Progenitor cell of endocrine pancreas (in vitro differentiated cells): ENCODE measurements around the gene CDKN1A. TPM values are rescaled to one million over a fixed set of nuclear protein-coding genes. Genes with fewer than 3 reads are reported as not detected.
"Not testable (repeated sequence)": the region's sequence is repeated elsewhere in the genome, so short reads cannot be mapped to it uniquely, and the experiment has no call there.

Experiments
- DNase-seq: peaks from one replicate; pipeline ENCODE4 v3.0.0; 2021; ENCODE audit warnings: low spot score; ENCODE audit not compliant: unreplicated experiment
- H3K27ac Mint-ChIP-seq: 2 replicates; pipeline ENCODE4 v1.8.0; 2021; ENCODE audit warnings: mild to moderate bottlenecking, moderate library complexity, mixed read lengths
- H3K27me3 Mint-ChIP-seq: 2 replicates; pipeline ENCODE4 v1.8.0; 2021; ENCODE audit warnings: mixed read lengths
- H3K36me3 Mint-ChIP-seq: 2 replicates; pipeline ENCODE4 v1.8.0; 2022; ENCODE audit warnings: mixed read lengths; ENCODE audit not compliant: insufficient read depth
- H3K4me1 Mint-ChIP-seq: 2 replicates; pipeline ENCODE4 v1.8.0; 2021; ENCODE audit warnings: low read depth, mixed read lengths
- H3K4me3 Mint-ChIP-seq: 2 replicates; pipeline ENCODE4 v1.8.0; 2021; ENCODE audit warnings: low read depth, mild to moderate bottlenecking, moderate library complexity, mixed read lengths
- H3K9me3 Mint-ChIP-seq: 2 replicates; pipeline ENCODE4 v1.8.0; 2021; ENCODE audit warnings: low read depth, mixed read lengths
- total RNA-seq: library from RNA; stranded (reverse); gene quantifications from 2 replicates; pipeline ENCODE4 v1.2.1, GENCODE V29; 2021
- TF ChIP-seq, protein P1 (sequence below): fragments of 200-600 bp; sonication (generic); IDR thresholded peaks from one replicate; pipeline ENCODE4 v1.5.0; 2021; ENCODE audit warnings: antibody characterized with exemption, mild to moderate bottlenecking; ENCODE audit not compliant: unreplicated experiment

The CDKN1A gene
- total RNA-seq, 1 donor from 2014 or later: 12.4 TPM

DNA sequence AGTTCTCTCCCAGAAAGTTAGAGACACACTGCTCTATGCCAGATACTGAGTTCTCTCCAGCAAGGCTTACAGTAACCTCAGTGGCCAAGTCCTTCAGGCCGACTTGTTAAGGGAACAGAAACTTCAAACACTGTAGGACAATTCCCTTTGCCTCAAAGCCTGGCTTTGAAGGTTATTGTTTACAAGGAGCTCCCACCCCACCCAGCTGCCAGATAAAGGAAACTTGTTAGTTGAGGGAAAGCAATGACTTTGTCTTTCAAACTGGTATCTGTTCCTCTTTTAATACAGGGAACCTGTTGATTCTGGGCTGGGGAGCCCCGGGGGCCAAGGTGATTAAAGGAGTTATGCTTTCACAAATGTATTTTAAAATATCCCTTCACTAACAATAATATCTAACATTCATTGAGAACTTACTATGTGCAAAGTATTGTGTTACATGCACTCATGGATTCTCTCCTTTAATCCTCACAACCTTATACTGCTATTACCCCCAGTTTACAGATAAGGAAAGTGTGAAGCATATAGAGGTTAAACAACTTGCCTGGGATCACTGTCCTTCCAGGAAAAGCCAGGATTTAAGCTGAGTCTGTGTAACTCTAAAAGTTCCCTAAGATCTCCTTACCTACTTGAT is 27.6 kb upstream of the CDKN1A start:
- H3K36me3 Mint-ChIP-seq: no peaks in the 10 kb centered on the region
- TF ChIP-seq, protein P1, sequence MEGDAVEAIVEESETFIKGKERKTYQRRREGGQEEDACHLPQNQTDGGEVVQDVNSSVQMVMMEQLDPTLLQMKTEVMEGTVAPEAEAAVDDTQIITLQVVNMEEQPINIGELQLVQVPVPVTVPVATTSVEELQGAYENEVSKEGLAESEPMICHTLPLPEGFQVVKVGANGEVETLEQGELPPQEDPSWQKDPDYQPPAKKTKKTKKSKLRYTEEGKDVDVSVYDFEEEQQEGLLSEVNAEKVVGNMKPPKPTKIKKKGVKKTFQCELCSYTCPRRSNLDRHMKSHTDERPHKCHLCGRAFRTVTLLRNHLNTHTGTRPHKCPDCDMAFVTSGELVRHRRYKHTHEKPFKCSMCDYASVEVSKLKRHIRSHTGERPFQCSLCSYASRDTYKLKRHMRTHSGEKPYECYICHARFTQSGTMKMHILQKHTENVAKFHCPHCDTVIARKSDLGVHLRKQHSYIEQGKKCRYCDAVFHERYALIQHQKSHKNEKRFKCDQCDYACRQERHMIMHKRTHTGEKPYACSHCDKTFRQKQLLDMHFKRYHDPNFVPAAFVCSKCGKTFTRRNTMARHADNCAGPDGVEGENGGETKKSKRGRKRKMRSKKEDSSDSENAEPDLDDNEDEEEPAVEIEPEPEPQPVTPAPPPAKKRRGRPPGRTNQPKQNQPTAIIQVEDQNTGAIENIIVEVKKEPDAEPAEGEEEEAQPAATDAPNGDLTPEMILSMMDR: no peak
- H3K4me3 Mint-ChIP-seq: no peak overlapping the region
- peaks cover 44% of the 10 kb centered on the region for H3K27me3 Mint-ChIP-seq
- DNase-seq: no peak
- H3K9me3 Mint-ChIP-seq: no peaks in the 10 kb centered on the region
- H3K4me1 Mint-ChIP-seq: no peaks in the 10 kb centered on the region
- no peak overlapping the region for H3K27ac Mint-ChIP-seq

DNA sequence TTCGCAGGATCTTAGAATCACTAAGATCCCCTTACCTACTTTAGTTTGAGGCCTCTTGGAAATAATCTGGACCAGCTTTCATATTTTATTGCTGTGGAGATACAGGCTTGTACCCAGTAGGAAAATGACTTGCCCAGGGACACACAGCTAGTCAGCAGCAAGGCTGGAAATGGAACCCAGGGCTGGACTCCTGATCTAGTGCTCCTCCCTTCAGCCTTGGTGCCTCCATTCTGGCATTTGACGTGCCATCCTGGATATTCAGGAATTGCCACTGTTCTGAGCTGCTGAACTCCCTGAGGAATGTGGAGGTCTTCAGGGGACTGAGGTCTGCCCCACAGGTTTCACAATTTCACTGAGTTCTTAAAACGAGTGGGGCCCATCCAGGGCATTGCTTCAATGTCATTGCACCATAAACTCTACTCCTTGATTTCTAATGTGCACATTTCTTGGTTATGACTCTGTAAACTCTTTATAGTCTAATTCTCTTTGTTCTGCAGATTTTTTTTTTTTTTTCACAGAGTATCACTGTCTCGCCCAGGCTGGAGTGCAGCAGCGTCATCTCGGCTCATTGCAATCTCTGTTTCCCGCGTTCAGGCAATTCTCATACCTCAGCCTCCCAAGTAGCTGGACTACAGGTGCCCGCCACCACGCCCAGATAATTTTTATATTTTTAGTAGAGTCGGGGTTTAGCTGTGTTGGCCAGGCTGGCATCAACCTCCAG is 26.7 kb upstream of the CDKN1A start:
- Mint-ChIP-seq H3K4me1 (no peaks in the 10 kb centered on the region), H3K36me3 (no peaks in the 10 kb centered on the region), H3K27ac (no peak overlapping the region), H3K4me3 (no peak overlapping the region), H3K9me3 (no peaks in the 10 kb centered on the region), H3K27me3 (peaks cover 48% of the 10 kb centered on the region)
- TF ChIP-seq, protein P1: no peak
- no peak for DNase-seq

DNA sequence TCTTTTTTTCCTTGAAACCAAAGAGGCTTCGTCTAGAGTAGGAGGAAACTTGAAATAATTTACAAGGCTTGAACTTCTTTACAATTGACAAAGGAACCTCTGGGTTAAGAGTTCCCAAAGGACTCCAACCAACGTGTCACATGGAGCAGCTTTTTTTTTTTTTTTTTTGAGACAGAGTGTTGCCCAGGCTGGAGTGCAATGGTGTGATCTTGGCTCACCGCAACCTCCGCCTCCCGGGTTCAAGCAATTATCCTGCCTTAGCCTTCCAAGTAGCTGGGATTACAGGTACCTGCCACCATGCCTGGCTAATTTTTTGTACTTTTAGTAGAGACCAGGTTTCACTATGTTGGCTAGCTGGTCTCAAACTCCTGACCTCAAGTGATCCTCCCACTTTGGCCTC is 24.0 kb upstream of the CDKN1A start:
- not testable (repeated sequence) for H3K36me3 Mint-ChIP-seq, H3K4me1 Mint-ChIP-seq
- H3K27me3 Mint-ChIP-seq: peaks cover 59% of the 10 kb centered on the region

DNA sequence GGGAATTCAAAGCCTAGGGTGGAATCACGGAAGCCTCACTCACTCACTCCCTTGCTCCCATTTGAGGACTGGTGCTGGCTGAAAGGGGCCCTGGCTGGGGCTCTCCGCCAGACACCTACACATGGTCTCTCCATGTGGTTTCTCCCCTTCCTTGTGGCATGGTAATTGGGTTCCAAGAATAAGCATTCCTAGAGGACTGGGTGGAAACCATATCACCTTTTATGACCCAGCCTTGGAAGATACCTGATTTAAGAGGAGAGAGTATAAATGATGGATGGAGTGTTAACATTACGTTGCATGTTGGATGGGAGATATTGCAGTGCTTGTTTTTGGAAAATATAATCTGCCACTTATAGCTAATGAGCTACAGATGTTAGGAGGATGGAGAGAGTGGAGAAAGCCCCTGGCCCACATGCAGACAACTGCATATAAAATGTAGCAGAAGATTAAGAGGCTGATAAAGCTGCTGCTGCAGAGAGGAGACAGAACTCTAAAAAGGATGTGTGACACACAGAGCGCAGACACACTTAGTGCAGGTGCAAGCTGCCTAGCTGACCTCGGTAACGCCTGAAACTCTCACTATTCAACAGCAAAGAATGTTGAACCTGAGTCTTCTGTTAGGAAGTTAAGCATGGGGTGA is 23.3 kb upstream of the CDKN1A start:
- no peak for DNase-seq
- no peaks in the 10 kb centered on the region for H3K36me3 Mint-ChIP-seq
- H3K4me1 Mint-ChIP-seq: no peaks in the 10 kb centered on the region
- H3K27ac Mint-ChIP-seq: no peak overlapping the region
- no peak overlapping the region for H3K4me3 Mint-ChIP-seq
- peaks cover 59% of the 10 kb centered on the region for H3K27me3 Mint-ChIP-seq
- TF ChIP-seq, protein P1: no peak
- no peaks in the 10 kb centered on the region for H3K9me3 Mint-ChIP-seq

More for the DNA sequence above, 24.0 kb upstream of the CDKN1A start:
- H3K27ac Mint-ChIP-seq, H3K9me3 Mint-ChIP-seq, DNase-seq, H3K4me3 Mint-ChIP-seq: not testable (repeated sequence)

DNA sequence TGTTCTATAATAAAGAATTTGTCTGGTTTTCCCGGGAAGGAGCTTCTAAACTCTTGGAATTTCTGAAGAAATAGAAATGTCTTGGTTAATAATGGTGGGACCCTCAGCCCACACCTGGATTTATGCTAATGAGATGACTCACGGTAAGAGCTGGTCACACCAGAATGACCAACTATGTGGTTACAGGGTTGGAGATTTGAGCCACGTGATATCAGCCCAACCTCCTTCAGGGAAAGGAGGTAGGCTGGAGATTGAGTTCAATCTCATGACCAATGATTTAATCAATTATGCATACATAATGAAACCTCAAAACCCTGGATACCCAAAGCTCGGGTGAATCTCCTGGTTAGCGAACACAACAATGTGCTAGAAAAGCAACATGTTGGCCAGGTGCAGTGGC is 22.1 kb upstream of the CDKN1A start:
- DNase-seq: no peak
- Mint-ChIP-seq H3K27me3 (peaks cover 49% of the 10 kb centered on the region), H3K36me3 (no peaks in the 10 kb centered on the region), H3K4me3 (no peak overlapping the region), H3K9me3 (no peaks in the 10 kb centered on the region), H3K27ac (no peak overlapping the region), H3K4me1 (no peaks in the 10 kb centered on the region)
- TF ChIP-seq, protein P1: no peak
